GM18870 (cell line): ENCODE results near the gene RICTOR.

Experiments used
- ATAC-seq: cut with Tn5 transposase; IDR thresholded peaks from one replicate; pipeline ENCODE4 v1.9.1; 2021; ENCODE audit warnings: moderate library complexity; ENCODE audit not compliant: unreplicated experiment

Gene RICTOR

GRCh38 chr5:39100301-39100850, 26.2 kb upstream of the RICTOR start:
- ATAC-seq = no peak

GRCh38 chr5:39099831-39100230, 25.6 kb upstream of the RICTOR start:
- ATAC-seq = no peak

- no peak for ATAC-seq
These were observed 19.2 kb upstream of the RICTOR start for GRCh38 chr5:39093352-39093751.

- ATAC-seq = no peak
These were observed 18.6 kb upstream of the RICTOR start for GRCh38 chr5:39092581-39093351.

- ATAC-seq = no peak
These were observed 17.9 kb upstream of the RICTOR start for GRCh38 chr5:39091940-39092580.

- no peak for ATAC-seq
These were observed 9.8 kb upstream of the RICTOR start for GRCh38 chr5:39083968-39084367.

- ATAC-seq = no peak
These were observed 8.8 kb upstream of the RICTOR start for GRCh38 chr5:39082995-39083394.

- ATAC-seq = no peak
These were observed 6.5 kb upstream of the RICTOR start for GRCh38 chr5:39080597-39081204.

GRCh38 chr5:39080168-39080567, 6.0 kb upstream of the RICTOR start:
- ATAC-seq = no peak

GRCh38 chr5:39079147-39079546, 4.9 kb upstream of the RICTOR start:
- no peak for ATAC-seq

GRCh38 chr5:39076757-39077728, 2.8 kb upstream of the RICTOR start:
- ATAC-seq = peak; percentile 38

GRCh38 chr5:39076101-39076756, 2.0 kb upstream of the RICTOR start:
- ATAC-seq = no peak

GRCh38 chr5:39073767-39074016, 507 bp downstream of the RICTOR start:
- ATAC-seq = peak; percentile 5

GRCh38 chr5:39072925-39073766, 1.1 kb downstream of the RICTOR start:
- peak; percentile 39 for ATAC-seq

- no peak for ATAC-seq
These were observed 6.1 kb downstream of the RICTOR start for GRCh38 chr5:39068099-39068498.

GRCh38 chr5:39064450-39064849, 9.7 kb downstream of the RICTOR start:
- ATAC-seq = no peak

GRCh38 chr5:39063037-39063436, 11.2 kb downstream of the RICTOR start:
- no peak for ATAC-seq

GRCh38 chr5:39062530-39062929, 11.7 kb downstream of the RICTOR start:
- no peak for ATAC-seq

GRCh38 chr5:39062104-39062503, 12.1 kb downstream of the RICTOR start:
- no peak for ATAC-seq

GRCh38 chr5:39059064-39059463, 15.1 kb downstream of the RICTOR start:
- ATAC-seq = no peak
